IMR-90 (cell line): ENCODE results near the gene DTX1.
A peak's percentile ranks its signal among the peaks of the same experiment; 100 is the strongest.

Source experiments
- BHLHE40 ChIP-seq: fragments of 150-350 bp; IDR thresholded peaks from 2 replicates; pipeline ENCODE4 v1.6.1; 2016; ENCODE audit warnings: mild to moderate bottlenecking, low read depth, low read length
- CEBPB ChIP-seq: IDR thresholded peaks from 2 replicates; pipeline ENCODE4 v1.6.1; 2012; ENCODE audit warnings: low read depth, low read length, improper control_type of control experiment
- CTCF ChIP-seq: conservative IDR thresholded peaks from 2 replicates; pipeline ENCODE4 v1.5.1; 2012; ENCODE audit warnings: mild to moderate bottlenecking, low read depth, low read length, improper control_type of control experiment
- MAFK ChIP-seq: IDR thresholded peaks from 2 replicates; pipeline ENCODE4 v1.6.1; 2012; ENCODE audit warnings: low read depth, low read length, improper control_type of control experiment
- POLR2A ChIP-seq: IDR thresholded peaks from 2 replicates; pipeline ENCODE4 v1.6.1; 2012; ENCODE audit warnings: mild to moderate bottlenecking, low read depth, low read length
- RAD21 ChIP-seq: IDR thresholded peaks from 2 replicates; pipeline ENCODE4 v1.6.1; 2012; ENCODE audit warnings: low read length, improper control_type of control experiment
- RCOR1 ChIP-seq: IDR thresholded peaks from 2 replicates; pipeline ENCODE4 v1.6.1; 2012; ENCODE audit warnings: mild to moderate bottlenecking, low read length, improper control_type of control experiment; ENCODE audit not compliant: insufficient replicate concordance
- RFX5 ChIP-seq: IDR thresholded peaks from 2 replicates; pipeline ENCODE4 v1.8.0; 2012; ENCODE audit warnings: low read depth, mild to moderate bottlenecking, low read length, moderate library complexity
- SMC3 ChIP-seq: fragments of 150-350 bp; IDR thresholded peaks from 2 replicates; pipeline ENCODE4 v1.6.1; 2016; ENCODE audit warnings: low read depth, mild to moderate bottlenecking, antibody characterized with exemption, low read length, moderate library complexity

- no peak for TF ChIP-seq RAD21
- no peak for TF ChIP-seq CTCF
- no peak for TF ChIP-seq POLR2A
- no peak for TF ChIP-seq RCOR1
- no peak for TF ChIP-seq MAFK
- peak; percentile 68 for TF ChIP-seq CEBPB
- TF ChIP-seq BHLHE40 = no peak
- no peak for TF ChIP-seq RFX5
- no peak for TF ChIP-seq SMC3
Measured at GRCh38 chr12:113145720-113146551, 89.4 kb downstream of the DTX1 start.
